ENCODE measurements around the gene NIPAL4.
A peak's percentile ranks its signal among the peaks of the same experiment; 100 is the strongest.
"Not testable (repeated sequence)": the region's sequence is repeated elsewhere in the genome, so short reads cannot be mapped to it uniquely, and the experiment has no call there.

The NIPAL4 gene

DNA sequence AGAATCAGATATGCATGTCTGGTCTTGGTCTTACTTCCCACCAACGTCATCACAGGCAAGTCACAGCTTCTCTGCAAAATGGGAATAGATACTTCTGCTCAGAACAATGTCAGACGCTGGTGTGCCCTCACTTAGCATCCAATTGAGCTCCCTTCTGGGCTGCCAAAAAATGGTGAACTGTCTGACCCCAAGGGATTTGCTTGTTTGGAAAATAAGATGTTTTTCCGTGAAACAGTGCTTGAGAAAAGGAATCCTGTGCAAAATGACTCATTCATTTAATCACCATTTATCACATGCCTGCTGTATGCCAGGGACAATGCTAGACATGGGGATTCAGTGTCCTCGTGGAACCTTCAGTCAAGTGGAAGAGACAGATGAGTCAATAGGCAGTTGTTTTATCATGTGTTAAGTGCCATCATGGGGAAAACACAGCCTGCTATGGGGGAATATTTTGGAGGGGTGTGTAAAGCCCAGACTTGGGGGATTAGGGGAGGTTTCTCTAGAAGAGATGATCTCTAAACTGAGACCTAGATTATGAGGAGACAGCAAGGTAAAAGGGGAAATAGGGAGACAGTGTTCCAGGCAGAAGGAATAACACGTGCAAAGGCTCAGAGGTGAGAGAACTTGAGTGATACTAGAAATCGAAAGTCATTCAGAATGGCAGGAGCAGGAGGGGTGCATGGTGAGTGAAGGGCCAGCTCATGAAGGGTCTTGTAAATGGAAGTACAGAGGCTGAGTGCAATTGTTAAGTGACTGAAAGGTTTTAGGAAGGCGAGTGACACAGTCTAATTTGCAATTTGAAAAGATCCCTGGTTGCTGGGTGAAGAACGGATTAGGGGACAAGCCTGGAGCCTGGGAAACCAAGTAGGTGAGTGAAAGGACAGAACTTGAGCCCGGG is 3.9 kb downstream of the NIPAL4 start:
- DNase-seq: no peak

DNA sequence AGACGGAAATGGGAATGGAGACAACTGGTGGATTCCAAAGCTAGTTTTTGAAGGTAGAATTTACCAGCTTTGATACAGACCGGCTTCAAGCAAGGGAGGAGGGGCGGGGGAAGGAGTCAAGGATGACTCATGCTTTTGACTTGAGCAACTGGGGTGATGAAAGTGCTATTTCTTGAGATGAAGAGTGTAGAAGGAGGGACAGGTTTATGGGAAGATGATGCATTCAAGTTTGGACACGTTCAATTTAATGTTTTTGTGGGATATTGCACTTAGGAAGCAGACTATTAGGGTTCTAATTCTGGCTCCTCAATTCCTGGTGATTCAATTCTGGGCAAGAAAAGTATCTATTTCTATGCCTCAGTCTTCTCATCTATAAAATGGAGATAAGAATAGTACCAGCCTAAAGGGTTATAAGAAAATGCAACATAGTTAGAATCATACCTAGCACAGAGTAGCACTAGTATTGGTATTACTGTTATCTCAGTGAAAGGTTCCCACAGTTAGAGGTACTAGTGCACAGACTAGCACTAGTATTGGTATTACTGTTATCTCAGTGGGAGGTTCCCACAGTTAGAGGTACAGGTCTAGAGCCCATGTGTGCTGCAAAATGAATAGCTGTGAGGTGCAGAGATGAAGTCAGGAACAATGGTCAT is 4.6 kb downstream of the NIPAL4 start:
- DNase-seq: no peak

DNA sequence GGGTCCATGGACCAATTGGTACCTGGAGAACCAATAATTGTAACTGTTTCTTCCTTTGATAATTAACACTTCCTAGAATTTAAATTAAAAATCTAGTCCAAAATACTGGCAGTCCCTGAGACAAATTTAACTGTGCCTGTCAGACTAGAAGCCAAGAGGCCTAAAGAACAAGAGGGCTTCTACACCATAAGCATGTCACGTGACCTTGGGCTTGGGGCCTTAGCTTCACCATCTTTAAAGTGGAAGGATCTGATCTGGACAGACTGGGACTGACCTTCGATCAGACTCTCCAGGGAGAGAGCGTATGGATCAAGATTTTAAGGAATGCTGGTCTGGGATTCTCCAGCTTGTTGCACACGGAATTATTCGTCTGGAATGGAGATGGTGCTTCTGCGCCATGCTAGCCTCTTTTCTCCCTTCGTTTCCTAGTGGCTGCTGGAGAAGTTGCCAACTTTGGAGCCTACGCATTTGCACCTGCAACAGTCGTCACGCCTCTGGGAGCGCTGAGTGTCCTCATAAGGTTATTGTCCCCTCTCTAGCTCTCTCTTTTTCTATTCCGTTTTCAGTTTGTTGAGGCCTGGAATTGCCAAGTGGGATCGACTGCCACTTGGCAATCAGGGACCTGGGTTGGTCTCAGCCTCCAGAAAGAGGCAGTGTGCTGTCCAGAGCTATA is 8.4 kb downstream of the NIPAL4 start:
- no peak for DNase-seq

DNA sequence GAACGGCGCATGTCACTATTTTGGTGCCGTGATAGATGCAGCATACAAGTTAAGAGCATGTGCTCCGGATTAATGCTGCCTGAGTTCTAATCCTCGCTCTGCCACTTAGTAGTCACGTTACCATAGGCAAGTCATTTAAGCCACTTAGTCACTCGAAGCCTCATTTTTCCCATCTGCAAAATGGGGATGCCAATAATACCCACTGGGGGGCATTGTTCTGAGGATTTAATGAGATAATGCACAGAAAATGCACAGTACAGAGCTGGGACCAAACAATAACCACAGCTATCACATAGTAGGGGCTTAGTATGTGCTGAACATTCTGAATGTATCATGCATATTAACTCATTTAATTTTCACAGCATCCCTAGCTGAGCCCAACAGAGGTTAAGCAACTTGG is 9.1 kb downstream of the NIPAL4 start:
- DNase-seq: no peak

DNA sequence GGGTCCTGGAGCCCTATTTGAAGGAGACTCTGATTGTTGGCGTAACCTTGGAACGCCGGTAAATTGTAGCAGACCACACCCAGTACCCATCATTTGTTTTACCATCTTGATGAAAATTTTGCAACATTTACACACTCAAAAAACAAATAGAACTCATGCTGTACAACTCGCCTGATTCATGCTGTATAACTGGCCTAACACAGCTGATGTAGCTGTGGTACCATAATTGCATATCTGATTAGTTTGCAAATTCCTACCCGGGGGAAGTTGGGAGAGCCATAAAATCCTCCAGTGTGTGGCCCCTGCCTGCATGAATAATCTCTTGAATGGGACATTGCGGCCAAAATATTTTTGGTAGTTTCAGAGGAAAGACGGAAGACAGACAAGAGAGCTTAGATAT is 9.7 kb downstream of the NIPAL4 start:
- DNase-seq: no peak

DNA sequence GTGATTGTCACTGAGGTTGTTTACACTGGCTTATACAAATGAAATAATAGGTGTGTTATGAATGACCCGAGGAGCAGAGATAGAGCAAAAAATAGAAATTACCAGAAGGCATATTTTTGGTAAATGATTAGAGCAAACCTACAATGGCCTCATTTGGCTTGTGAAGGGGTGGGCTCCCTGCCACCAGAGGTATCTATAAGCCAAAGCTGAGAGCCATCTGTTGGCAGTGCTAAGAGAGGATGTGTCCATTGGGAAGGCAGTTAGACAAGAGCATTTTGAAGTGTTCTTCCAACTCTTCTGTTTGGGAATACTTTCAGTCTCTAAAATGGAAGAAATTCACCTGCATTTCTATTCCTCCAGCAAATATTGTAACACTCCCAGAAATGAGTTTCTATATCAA is 10.6 kb downstream of the NIPAL4 start:
- no peak for DNase-seq

DNA sequence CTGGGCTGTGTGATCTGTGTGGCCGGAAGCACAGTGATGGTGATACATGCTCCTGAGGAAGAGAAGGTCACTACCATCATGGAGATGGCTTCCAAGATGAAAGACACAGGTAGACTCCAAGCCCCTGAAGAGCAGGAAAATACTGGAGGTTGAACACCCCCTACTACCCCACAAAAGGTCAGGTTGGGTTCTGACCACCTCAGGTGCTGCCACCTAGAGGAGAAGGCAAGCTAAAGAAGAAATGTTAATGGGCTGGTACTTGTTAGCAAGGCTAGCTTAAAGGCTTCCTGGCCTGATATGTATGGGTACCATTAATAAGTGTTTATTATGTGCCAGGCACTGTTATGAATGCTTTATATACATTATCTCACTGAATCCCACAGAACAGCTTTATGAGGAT is 11.7 kb downstream of the NIPAL4 start:
- DNase-seq: no peak

DNA sequence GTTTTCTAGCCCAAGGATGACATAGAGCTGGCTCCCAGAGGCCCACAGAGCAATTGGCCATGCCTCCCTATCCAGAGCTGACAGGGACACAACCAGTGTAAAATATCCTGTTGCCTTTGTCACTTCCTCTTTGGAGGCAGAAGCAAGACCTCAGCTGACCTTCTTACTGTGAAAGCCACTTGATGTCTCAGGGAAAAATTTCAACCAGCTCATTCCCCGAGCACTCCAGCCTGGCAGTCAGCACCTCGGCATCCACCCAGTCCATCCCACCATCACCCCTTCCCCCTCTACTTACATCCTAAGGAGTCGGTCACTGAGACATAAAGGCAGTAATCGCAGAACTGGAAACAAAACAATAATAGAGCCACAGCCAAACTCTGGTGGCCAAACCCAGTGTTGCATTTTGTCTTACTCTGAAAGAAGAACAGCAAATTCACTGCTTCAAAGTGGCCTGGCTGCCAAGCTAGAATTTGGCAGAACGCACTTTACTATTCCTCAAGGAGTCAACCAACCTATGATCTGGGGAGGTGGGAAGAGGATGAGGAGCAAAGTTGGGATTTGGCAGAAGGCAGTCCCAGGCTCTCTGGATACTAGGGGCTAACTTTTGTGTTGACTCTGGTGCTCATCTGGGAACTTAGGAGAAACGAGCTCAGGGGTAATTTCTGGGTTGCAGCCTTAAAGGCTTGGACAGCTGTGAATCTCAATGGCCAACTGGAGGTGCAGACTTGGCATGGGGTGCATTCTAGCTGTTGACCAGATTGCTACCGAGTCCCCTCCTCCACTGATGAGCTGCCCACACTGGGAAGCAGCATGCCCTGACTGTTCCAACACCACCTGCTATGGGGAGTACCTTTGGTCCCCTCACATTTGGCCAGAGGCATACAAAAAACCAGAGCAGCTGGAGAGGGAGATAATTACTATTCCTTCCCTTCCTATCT is 13.6 kb downstream of the NIPAL4 start:
- no peak for DNase-seq

DNA sequence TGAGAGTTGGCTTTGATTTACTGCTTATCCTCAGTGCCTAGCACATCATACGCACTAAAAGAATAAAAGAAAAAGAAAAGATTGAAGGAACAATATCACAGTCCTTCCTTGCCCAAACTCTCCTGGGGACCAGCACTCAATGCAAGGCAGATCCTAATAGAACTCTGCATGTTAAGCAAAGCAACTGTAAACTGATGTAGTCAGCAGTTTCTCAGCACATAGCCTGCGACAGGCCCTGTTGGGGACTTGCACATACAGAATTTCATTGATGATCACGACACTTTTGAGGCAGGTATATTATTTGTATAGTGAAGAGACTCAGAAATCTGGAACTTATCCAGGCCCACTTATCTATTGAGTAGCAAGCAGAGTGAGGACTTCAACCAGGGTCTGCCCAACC is 15.4 kb downstream of the NIPAL4 start:
- no peak for DNase-seq

DNA sequence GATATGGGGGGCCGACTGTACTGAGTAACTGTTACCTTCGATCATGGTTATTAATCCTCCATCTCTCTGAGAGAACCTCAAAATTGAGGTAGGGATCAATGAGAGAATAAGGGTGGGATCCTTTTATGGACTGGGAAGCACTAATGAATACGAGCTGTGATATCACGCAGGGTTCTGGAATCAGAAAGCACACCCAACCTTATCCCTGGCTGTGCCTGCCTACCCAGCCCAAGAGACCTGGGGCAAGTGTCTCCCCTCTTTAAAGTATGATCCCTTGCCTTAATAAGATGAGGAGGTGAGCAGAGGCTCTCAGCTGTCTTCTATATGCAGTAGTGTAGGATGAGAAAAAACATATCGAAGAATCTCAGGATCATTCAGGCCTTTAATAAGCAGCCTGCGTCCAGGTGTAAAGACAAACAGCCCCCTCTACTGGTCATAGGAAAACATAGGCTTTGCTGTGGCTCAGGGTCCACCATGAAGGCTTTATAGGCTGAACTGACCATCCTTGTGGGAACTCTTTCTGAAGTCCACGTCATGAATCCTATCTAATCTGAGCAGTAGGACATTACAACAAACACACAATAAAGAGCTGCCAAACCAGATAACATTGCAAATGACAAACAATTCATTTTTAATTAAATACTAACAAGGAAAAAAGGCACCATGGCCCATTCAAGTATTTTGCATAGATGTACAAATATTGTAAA is 16.8 kb downstream of the NIPAL4 start:
- DNase-seq: peak; percentile 53

DNA sequence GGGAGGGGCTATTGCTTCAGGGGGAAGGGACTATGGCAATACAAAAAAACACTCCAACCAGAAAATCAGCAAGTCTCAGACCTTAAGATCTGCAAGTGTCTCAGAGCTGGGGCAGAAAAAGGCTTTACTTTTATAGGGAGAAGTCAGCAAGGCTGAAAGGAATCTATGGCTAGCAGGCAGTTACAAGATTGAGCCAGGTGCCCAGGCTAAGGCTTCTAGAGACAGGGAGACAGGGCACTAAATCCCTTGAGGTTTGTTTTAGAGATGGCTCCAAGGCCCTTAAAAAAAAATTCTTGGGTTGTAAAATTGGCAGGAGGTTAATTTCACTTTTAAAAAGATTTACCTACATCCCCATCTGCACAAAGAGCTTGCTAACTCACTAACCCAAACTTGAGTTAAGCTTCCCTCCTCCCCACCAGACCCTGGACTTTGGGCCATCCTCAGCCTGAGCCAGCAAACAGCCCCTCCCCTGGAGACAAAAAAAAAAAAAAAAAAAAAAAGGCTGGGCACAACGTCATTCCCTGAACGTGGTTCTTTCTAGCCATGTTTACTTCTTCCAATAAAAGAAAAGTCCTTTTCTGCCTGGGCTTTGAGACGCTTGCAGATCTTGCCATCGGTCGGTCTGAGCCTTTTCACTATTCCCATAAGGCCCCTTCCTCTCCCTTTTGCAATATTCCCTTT is 17.9 kb downstream of the NIPAL4 start:
- no peak for DNase-seq

DNA sequence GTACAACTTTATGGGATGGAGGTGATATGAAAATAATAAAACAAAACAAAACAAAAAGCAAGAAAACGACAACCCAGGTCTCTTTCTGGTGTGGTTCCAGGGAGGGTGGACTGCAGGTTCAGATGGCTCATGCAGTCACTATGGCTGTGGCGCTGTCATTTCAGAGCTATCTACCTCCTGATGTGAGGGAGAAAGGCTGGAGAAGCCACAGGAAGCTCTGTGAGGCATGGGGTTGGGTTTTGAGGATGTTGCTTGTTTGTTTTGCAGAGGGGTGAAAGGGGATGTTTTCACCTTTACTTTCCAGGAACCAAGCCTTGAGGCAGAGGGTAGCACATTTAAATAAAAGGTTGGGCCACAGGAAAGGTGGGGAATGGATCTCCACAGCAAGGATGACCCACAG is 18.7 kb downstream of the NIPAL4 start:
- no peak for DNase-seq

DNA sequence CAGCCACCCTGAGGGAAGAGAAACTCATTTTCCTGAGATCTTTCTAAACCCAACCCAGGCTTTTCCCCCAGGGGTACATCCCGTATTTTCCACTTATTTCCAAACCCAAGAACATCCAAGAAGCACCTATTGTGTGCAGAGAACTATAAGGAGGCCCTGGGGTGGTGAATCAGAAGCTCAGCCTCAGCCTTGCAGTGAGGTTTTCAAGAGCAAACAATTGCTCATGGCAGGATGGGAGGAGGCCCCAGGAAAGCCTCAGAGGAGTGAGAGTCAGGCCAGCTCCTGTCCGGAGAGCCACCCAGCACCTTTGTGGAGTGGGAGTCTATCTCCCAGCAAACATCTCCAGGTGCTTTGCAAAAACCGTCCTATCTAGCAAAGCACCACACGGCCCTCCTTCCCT is 19.2 kb downstream of the NIPAL4 start:
- no peak for DNase-seq

DNA sequence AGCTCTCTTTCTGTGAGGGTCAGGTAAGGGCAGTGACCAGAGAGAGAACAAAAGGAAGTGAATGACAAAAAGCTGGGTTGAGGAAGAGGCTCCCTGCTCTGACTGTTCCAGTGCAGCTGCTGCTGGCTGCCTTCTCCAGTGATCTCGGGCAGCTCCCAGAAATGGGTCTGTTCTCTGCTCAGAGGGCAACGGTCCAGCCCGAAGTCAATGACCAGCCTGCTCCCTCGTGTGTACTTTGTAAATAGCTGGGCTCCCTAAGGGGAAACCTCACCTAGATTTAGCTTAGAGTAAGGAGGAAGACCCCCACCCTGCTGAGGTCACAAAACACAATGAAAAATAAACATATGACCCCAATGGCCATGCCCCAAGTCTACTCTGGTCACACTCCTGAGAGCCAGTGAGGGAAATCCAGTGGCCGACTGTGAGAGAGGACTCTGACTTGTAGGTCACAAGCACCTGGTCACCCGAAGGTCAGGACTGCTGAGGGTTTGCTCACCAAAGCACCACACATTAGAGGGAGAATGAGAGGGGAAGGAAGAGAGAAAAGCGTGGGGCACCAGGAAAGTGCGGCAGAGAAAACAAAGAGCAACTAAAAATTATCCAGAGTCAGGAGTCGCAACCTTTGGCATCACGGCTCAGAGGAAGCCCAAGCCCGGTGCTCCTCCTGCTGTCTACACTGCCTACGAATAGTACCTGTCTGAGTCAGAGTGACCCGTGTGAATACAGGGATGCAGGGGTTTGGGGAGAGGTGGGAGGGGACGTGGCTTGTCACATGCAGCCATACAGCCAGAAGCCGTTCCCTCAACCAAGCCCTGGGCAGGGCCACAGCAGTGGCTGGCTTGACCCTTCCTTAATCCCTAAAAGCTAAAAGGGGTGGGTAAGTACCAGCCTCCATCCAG is 19.8 kb downstream of the NIPAL4 start:
- no peak for DNase-seq

DNA sequence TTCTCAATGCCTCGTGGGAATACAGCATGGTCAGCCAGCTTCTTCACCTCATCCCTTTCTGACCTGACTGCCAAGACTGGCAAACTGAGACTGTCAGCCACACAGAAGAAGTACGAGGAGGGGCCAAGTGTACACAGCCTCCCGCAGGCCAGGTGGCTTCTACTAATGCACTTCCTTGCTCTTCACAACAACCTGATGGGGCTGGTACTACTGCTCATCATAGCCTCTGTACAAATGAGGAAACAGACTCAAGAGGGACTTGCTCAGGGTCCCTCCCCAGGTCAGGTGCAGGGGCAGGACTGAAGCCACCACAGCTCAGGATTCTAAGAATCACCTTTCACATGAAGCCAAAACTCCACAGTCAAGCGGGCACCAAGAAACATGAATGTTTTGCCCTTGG is 21.3 kb downstream of the NIPAL4 start:
- no peak for DNase-seq

DNA sequence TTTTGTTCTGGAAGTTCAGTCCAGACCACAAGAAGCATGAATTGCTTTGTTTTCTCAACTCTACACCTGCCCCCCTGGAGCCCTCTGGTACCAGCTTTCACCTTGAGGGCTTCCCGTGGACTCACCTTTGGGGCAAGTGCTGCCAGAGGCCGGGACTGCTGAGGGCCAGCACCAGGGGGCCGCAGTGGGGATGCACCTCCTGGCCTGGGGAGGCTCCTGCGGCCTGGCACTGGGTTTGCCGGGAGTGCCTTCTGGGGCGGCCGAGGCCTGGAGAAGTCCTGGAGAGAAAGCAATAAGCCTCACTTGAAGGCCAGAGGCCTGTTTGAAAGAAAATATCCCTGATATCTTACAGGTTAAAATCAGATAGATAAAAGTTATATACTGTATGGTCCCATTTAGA is 21.7 kb downstream of the NIPAL4 start:
- DNase-seq: no peak

DNA sequence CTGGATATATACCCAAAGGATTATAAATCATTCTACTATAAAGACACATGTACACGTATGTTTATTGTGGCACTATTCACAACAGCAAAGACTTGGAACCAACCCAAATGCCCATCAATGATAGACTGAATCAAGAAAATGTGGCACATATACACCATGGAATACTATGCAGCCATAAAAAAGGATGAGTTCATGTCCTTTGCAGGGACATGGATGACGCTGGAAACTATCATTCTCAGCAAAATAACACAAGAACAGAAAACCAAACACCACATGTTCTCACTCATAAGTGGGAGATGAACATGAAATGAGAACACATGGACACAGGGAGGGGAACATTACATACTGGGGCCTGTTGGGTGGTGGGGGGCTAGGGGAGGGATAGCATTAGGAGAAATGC is 22.7 kb downstream of the NIPAL4 start:
- not testable (repeated sequence) for DNase-seq

DNA sequence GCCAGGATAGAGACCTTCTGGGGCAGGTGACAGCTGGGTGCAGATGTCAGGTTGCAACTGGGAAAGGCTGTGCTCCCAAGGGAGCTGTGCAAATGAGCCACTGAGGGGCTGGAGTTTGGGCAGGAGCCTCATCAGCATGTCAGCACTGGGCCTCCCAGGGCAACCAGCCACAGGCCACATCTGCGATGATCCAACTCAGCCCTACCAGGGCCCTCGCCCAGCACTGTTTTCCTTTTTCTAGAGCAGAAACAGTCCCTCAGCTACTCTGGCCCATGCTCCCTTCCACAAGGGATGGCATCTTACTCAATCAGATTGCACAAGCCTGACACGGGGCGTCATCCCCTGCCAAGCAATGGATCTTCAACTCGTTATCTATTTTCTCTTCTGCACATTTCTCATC is 24.8 kb downstream of the NIPAL4 start:
- no peak for DNase-seq

DNA sequence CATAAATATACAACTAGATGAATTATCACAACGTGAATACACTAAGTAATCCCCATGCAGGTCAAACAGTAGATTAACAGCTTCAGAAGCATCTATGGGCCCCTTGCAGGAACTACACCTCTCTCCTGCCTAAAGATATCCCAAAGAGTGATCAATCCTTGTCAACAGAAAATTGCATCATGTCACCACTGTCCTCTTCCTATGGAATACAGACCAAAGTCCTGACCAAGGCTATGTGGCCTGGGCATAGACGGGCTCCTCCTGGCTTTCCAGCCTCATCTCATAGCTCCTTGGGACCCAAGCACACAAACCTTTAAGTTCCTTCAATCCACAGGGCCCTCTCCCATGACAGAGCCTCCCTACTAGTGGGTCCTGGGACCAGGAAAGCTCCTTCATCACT is 25.3 kb downstream of the NIPAL4 start:
- no peak for DNase-seq

DNA sequence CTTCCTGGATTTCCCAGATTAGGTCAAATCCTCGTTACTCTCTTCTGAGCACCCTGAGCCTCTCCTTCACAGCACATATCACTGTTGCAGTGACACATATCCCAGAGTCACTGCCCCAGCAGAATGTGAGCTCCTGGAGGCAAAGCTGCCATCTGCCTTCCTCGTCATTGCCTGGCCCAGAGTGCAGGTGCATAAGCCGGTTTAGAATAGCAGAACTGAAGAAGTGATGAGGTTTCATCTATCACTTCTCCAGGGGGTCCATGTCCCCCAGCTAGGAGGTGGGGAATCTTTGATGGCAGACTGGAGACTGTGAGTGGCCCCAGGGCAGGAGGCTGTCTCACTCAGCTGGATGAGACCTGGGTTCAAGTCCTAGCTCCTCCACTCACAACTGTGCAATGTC is 25.8 kb downstream of the NIPAL4 start:
- no peak for DNase-seq
